ENCODE results near the gene PERCC1. TPM values are rescaled to one million over a fixed set of nuclear protein-coding genes. Genes with fewer than 3 reads are reported as not detected.

Gene PERCC1
- total RNA-seq, 1 experiment from 2014 or later: not detected

DNA sequence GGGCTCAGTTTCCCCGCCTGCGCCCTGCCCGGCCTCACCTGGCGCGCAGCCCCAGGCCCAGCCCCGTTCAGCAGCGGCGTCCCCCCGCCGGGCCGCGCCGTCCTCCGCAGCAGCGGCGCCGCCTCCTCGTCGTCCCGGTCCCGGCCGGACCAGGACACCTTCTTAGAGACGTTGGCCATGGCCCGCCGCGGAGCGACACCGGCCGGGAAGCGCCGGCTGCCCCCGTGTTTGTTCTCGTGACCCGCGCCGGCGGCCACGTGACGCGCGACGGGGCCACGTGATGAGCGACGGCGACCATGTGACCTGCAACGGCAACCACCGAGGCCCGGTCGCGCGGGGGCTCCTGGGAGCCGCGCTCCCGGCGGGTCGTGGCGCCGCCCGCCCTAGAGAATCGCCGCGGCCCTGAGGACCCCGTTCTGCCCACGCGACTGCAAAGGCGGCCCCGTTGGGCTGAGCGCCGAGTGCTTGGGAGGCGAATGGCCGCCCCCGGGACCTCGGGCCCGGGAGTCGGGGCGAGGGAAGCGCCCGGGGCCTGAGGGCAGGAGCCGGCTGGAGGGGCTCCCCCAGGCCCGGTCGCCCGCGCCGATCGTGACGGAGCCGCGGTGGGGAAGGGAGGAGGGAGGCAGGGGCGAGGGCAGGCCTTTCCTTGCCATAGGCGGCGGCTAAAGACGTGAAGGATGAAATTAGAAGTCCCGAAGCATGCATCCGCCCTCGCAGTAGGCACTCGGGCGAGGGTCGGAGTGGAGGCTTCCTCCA, 44.1 kb downstream of the PERCC1 start, which contains the start of gene CLCN7:
TSS of gene CLCN7 (minus strand) at position 233 of the 756 bp plus-strand sequence. CDS start at position 179, 54 bp downstream.
- H3K4me3 Mint-ChIP-seq: peak within 1 kb of the TSS; percentile 79
- H3K36me3 Mint-ChIP-seq: no peaks in the 10 kb centered on the region
- DNase-seq (ENCODE audit: low spot score) (peak; percentile 83), ATAC-seq (peak; percentile 72)
- H3K4me1 Mint-ChIP-seq: peaks cover 9% of the 10 kb centered on the region
- ChIA-PET POLR2A (no interaction called here), CTCF (no interaction called here)
- H3K27me3 Mint-ChIP-seq (ENCODE audit: low read depth): peaks cover 5% of the 10 kb centered on the region
- H3K27ac Mint-ChIP-seq: peak within 1 kb of the TSS; percentile 87
- peaks cover 14% of the 10 kb centered on the region for H3K9me3 Mint-ChIP-seq
- TF ChIP-seq FOXK1 (CRISPR knock-in tag; IDR thresholded peaks at IDR 0.05): peak; percentile 100
- TF ChIP-seq NFATC4 (CRISPR knock-in tag; IDR thresholded peaks at IDR 0.05): no peak
- TF ChIP-seq SOX15 (CRISPR knock-in tag; IDR thresholded peaks at IDR 0.05): no peak
- TF ChIP-seq, protein P1, sequence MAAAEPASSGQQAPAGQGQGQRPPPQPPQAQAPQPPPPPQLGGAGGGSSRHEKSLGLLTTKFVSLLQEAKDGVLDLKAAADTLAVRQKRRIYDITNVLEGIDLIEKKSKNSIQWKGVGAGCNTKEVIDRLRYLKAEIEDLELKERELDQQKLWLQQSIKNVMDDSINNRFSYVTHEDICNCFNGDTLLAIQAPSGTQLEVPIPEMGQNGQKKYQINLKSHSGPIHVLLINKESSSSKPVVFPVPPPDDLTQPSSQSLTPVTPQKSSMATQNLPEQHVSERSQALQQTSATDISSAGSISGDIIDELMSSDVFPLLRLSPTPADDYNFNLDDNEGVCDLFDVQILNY (CRISPR knock-in tag; IDR thresholded peaks at IDR 0.05): peak; percentile 91
- TF ChIP-seq NFE2L1 (CRISPR knock-in tag; IDR thresholded peaks at IDR 0.05): peak; percentile 74; the same call in 1 of the 2 replicates
- peak; percentile 96 for TF ChIP-seq TP53 (CRISPR knock-in tag; IDR thresholded peaks at IDR 0.05)
- TF ChIP-seq SP1 (CRISPR knock-in tag; conservative IDR thresholded peaks at IDR 0.05): peak; percentile 85
- peak; percentile 95; the same call in 1 of the 2 replicates for TF ChIP-seq SMAD3 (CRISPR knock-in tag; IDR thresholded peaks at IDR 0.05; ENCODE audit: borderline replicate concordance)
- TF ChIP-seq KAT7 (CRISPR knock-in tag; IDR thresholded peaks at IDR 0.05; ENCODE audit: borderline replicate concordance): peak; percentile 94
- peak; percentile 87 for TF ChIP-seq CREM (CRISPR knock-in tag; IDR thresholded peaks at IDR 0.05)
- TF ChIP-seq FOXP1 (CRISPR knock-in tag; IDR thresholded peaks at IDR 0.05; ENCODE audit: borderline replicate concordance): peak; percentile 99
- peak; percentile 74; the same call in 1 of the 2 replicates for TF ChIP-seq ZNF232 (CRISPR knock-in tag; IDR thresholded peaks at IDR 0.05)
- TF ChIP-seq ZNF317 (CRISPR knock-in tag; IDR thresholded peaks at IDR 0.05; ENCODE audit: borderline replicate concordance, low read depth): peak; percentile 48; the same call in 1 of the 2 replicates
- TF ChIP-seq, protein P2, sequence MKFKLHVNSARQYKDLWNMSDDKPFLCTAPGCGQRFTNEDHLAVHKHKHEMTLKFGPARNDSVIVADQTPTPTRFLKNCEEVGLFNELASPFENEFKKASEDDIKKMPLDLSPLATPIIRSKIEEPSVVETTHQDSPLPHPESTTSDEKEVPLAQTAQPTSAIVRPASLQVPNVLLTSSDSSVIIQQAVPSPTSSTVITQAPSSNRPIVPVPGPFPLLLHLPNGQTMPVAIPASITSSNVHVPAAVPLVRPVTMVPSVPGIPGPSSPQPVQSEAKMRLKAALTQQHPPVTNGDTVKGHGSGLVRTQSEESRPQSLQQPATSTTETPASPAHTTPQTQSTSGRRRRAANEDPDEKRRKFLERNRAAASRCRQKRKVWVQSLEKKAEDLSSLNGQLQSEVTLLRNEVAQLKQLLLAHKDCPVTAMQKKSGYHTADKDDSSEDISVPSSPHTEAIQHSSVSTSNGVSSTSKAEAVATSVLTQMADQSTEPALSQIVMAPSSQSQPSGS (CRISPR knock-in tag; IDR thresholded peaks at IDR 0.05; ENCODE audit: borderline replicate concordance, low read depth): peak; percentile 82
- no peak for TF ChIP-seq ZNF671 (CRISPR knock-in tag; IDR thresholded peaks at IDR 0.05)
- TF ChIP-seq ZNF416 (CRISPR knock-in tag; IDR thresholded peaks at IDR 0.05): no peak
- TF ChIP-seq, protein P3, sequence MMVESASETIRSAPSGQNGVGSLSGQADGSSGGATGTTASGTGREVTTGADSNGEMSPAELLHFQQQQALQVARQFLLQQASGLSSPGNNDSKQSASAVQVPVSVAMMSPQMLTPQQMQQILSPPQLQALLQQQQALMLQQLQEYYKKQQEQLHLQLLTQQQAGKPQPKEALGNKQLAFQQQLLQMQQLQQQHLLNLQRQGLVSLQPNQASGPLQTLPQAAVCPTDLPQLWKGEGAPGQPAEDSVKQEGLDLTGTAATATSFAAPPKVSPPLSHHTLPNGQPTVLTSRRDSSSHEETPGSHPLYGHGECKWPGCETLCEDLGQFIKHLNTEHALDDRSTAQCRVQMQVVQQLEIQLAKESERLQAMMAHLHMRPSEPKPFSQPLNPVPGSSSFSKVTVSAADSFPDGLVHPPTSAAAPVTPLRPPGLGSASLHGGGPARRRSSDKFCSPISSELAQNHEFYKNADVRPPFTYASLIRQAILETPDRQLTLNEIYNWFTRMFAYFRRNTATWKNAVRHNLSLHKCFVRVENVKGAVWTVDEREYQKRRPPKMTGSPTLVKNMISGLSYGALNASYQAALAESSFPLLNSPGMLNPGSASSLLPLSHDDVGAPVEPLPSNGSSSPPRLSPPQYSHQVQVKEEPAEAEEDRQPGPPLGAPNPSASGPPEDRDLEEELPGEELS (CRISPR knock-in tag; IDR thresholded peaks at IDR 0.05): peak; percentile 97
- TF ChIP-seq JAZF1 (CRISPR knock-in tag; IDR thresholded peaks at IDR 0.05): no peak
- TF ChIP-seq JUN (CRISPR knock-in tag; IDR thresholded peaks at IDR 0.05): peak; percentile 85; the same call in 1 of the 2 replicates
- TF ChIP-seq, protein P4, sequence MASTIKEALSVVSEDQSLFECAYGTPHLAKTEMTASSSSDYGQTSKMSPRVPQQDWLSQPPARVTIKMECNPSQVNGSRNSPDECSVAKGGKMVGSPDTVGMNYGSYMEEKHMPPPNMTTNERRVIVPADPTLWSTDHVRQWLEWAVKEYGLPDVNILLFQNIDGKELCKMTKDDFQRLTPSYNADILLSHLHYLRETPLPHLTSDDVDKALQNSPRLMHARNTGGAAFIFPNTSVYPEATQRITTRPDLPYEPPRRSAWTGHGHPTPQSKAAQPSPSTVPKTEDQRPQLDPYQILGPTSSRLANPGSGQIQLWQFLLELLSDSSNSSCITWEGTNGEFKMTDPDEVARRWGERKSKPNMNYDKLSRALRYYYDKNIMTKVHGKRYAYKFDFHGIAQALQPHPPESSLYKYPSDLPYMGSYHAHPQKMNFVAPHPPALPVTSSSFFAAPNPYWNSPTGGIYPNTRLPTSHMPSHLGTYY (CRISPR knock-in tag; IDR thresholded peaks at IDR 0.05): no peak
- TF ChIP-seq, protein P5, sequence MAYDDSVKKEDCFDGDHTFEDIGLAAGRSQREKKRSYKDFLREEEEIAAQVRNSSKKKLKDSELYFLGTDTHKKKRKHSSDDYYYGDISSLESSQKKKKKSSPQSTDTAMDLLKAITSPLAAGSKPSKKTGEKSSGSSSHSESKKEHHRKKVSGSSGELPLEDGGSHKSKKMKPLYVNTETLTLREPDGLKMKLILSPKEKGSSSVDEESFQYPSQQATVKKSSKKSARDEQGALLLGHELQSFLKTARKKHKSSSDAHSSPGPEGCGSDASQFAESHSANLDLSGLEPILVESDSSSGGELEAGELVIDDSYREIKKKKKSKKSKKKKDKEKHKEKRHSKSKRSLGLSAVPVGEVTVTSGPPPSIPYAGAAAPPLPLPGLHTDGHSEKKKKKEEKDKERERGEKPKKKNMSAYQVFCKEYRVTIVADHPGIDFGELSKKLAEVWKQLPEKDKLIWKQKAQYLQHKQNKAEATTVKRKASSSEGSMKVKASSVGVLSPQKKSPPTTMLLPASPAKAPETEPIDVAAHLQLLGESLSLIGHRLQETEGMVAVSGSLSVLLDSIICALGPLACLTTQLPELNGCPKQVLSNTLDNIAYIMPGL (CRISPR knock-in tag; IDR thresholded peaks at IDR 0.05): peak; percentile 50
- TF ChIP-seq MAX (CRISPR knock-in tag; IDR thresholded peaks at IDR 0.05): peak; percentile 95
- peak; percentile 66; the same call in 1 of the 2 replicates for TF ChIP-seq ZNF219 (CRISPR knock-in tag; IDR thresholded peaks at IDR 0.05; ENCODE audit: borderline replicate concordance)
- TF ChIP-seq, protein P6, sequence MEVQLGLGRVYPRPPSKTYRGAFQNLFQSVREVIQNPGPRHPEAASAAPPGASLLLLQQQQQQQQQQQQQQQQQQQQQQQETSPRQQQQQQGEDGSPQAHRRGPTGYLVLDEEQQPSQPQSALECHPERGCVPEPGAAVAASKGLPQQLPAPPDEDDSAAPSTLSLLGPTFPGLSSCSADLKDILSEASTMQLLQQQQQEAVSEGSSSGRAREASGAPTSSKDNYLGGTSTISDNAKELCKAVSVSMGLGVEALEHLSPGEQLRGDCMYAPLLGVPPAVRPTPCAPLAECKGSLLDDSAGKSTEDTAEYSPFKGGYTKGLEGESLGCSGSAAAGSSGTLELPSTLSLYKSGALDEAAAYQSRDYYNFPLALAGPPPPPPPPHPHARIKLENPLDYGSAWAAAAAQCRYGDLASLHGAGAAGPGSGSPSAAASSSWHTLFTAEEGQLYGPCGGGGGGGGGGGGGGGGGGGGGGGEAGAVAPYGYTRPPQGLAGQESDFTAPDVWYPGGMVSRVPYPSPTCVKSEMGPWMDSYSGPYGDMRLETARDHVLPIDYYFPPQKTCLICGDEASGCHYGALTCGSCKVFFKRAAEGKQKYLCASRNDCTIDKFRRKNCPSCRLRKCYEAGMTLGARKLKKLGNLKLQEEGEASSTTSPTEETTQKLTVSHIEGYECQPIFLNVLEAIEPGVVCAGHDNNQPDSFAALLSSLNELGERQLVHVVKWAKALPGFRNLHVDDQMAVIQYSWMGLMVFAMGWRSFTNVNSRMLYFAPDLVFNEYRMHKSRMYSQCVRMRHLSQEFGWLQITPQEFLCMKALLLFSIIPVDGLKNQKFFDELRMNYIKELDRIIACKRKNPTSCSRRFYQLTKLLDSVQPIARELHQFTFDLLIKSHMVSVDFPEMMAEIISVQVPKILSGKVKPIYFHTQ (CRISPR knock-in tag; IDR thresholded peaks at IDR 0.05): no peak
- TF ChIP-seq ZBTB21 (CRISPR knock-in tag; IDR thresholded peaks at IDR 0.05; ENCODE audit: borderline replicate concordance): peak; percentile 80
- peak; percentile 87; the same call in 1 of the 2 replicates for TF ChIP-seq ELF4 (CRISPR knock-in tag; IDR thresholded peaks at IDR 0.05; ENCODE audit: low read depth)
- TF ChIP-seq USF2 (CRISPR knock-in tag; IDR thresholded peaks at IDR 0.05): peak; percentile 100
